PC-3 (cell line): ENCODE data around the gene PLIN4.

ENCODE experiments used
- CTCF ChIP-seq: fragments of 300-600 bp; sonication (generic); conservative IDR thresholded peaks from 2 replicates; pipeline ENCODE4 v1.5.1; 2017; ENCODE audit warnings: antibody characterized with exemption, low read depth, mild to moderate bottlenecking, low read length
- EZH2 ChIP-seq: fragments of 300-600 bp; sonication (generic); IDR thresholded peaks from one replicate; pipeline ENCODE4 v1.6.1; 2017; ENCODE audit warnings: antibody characterized with exemption, mild to moderate bottlenecking, low read length; ENCODE audit not compliant: unreplicated experiment

DNA sequence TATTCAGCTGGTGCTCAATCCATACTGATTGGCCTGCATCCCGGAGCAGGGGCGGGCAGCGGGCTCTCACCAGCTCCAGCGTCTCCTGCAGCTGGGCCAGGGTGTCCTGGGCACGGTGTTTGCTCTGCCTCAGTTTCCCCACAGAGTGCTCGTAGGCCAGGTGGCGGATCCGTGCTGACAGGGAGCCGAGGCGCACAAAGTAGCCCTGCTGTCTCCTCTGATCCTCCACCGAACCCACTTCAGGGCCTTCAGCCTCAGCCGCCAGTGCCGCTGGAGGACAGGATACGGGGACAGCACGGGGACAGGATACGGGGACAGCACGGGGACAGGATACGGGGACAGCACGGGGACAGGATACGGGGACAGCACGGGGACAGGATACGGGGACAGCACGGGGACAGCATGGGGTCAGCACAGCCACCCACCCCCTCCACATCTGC is 7.3 kb upstream of the PLIN4 start:
- no peak for TF ChIP-seq CTCF
- no peak for TF ChIP-seq EZH2
